IPS-15b (cell line): ENCODE data around the gene HCK.

Experiments
- H3K27me3 ChIP-seq: one replicate; pipeline ENCODE4 v1.6.1; 2013; ENCODE audit warnings: low read length; ENCODE audit not compliant: control insufficient read depth, insufficient read depth
- H3K36me3 ChIP-seq: one replicate; pipeline ENCODE4 v1.6.1; 2013; ENCODE audit warnings: low read length; ENCODE audit not compliant: control insufficient read depth, insufficient read depth
- H3K4me1 ChIP-seq: one replicate; pipeline ENCODE4 v1.6.1; 2013; ENCODE audit warnings: mild to moderate bottlenecking, low read length; ENCODE audit not compliant: control insufficient read depth, insufficient read depth
- H3K4me3 ChIP-seq: one replicate; pipeline ENCODE4 v1.5.1; 2013; ENCODE audit warnings: low read depth, low read length
- H3K9ac ChIP-seq: one replicate; pipeline ENCODE4 v1.6.1; 2013; ENCODE audit warnings: low read depth, mild to moderate bottlenecking, low read length
- H3K9me3 ChIP-seq: one replicate; pipeline ENCODE4 v1.6.1; 2013; ENCODE audit warnings: mild to moderate bottlenecking, low read length; ENCODE audit not compliant: control insufficient read depth, insufficient read depth

The HCK gene

GRCh38 chr20:32017711-32018251, 34.3 kb upstream of the HCK start:
- Histone ChIP-seq H3K9ac (peak overlapping the region; percentile 68), H3K27me3 (peaks cover 6% of the 10 kb centered on the region), H3K4me1 (peaks cover 3% of the 10 kb centered on the region), H3K36me3 (no peaks in the 10 kb centered on the region), H3K9me3 (no peaks in the 10 kb centered on the region), H3K4me3 (peak overlapping the region; percentile 93)

- peaks cover 6% of the 10 kb centered on the region for H3K27me3 ChIP-seq
These were observed 33.5 kb upstream of the HCK start for GRCh38 chr20:32018269-32019155.

DNA sequence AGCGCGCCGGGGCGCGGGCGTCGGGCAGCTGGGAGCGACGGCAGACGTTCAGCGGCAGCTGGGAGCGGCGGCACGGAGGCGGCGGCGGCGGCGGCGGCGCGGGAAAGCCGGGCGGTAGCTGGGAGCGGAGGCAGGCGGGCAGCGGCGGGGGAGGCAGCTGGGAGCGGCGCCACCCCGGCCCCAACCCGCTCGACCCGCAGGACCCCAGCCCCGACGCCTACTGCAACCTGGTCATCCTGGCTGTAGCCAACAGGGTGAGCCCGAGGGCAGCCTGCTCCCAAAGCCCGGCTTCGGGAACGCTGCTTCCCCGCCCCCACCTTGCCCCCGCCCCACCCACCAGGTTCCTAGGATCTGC, 32.9 kb upstream of the HCK start:
- Histone ChIP-seq H3K9ac (no peak overlapping the region), H3K27me3 (peaks cover 6% of the 10 kb centered on the region), H3K36me3 (no peaks in the 10 kb centered on the region), H3K9me3 (no peaks in the 10 kb centered on the region), H3K4me3 (peak overlapping the region; percentile 93), H3K4me1 (peaks cover 5% of the 10 kb centered on the region)

More at GRCh38 chr20:32018269-32019155, 33.5 kb upstream of the HCK start:
- H3K9me3 ChIP-seq, result no peaks in the 10 kb centered on the region
- no peak overlapping the region for H3K9ac ChIP-seq
- peak overlapping the region; percentile 93 for H3K4me3 ChIP-seq
- peaks cover 5% of the 10 kb centered on the region for H3K4me1 ChIP-seq
- H3K36me3 ChIP-seq, result no peaks in the 10 kb centered on the region

GRCh38 chr20:32019563-32020463, 32.2 kb upstream of the HCK start:
- Histone ChIP-seq H3K27me3 (peaks cover 6% of the 10 kb centered on the region), H3K4me1 (peaks cover 5% of the 10 kb centered on the region), H3K9me3 (no peaks in the 10 kb centered on the region), H3K36me3 (no peaks in the 10 kb centered on the region), H3K9ac (no peak overlapping the region), H3K4me3 (peak overlapping the region; percentile 56)

DNA sequence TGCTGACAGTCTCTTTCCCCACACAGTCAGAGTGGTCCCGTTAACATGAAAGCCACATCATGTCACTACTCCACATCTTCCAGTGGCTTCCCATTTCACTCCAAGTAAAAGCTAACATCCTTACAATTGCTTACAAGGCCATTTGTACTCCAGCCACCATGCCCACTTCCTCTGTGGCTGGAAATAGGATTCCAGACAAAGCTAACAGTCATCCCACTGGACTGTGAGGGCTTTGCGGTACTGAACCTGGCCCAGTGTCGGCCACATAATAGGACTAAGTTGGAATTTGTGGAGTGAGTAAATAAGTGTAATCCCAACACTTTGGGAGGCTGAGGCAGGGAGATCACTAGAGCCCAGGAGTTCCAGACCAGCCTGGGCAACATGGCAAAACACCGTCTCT, 31.0 kb upstream of the HCK start:
- Histone ChIP-seq H3K27me3 (peaks cover 6% of the 10 kb centered on the region), H3K4me1 (peaks cover 5% of the 10 kb centered on the region), H3K4me3 (no peak overlapping the region), H3K9me3 (no peaks in the 10 kb centered on the region), H3K36me3 (no peaks in the 10 kb centered on the region), H3K9ac (no peak overlapping the region)

GRCh38 chr20:32024683-32025295, 27.3 kb upstream of the HCK start:
- Histone ChIP-seq H3K4me3 (no peak overlapping the region), H3K4me1 (peaks cover 2% of the 10 kb centered on the region), H3K9ac (no peak overlapping the region), H3K9me3 (no peaks in the 10 kb centered on the region), H3K36me3 (no peaks in the 10 kb centered on the region), H3K27me3 (peaks cover under 1% of the 10 kb centered on the region)

DNA sequence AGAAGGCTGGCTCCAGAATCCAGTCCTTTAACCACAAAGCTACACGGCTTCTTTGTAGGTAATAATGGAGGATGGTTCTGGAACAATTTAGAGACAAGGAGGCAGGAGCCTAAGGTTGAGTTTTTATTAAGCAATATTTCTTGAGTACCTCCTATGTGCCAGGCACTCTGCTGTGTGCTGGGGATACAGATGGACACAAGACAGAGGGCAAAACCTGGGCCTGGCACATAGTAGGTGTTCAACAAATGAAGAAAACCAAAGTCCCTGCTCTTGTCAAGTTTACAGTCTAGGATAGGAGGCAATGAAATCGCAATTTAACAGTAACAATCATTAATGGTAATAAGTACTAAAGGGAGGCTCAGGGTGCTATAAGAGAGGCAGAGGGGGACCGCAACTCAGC, 24.4 kb upstream of the HCK start:
- peaks cover 2% of the 10 kb centered on the region for H3K4me1 ChIP-seq

GRCh38 chr20:32028647-32029372, 23.2 kb upstream of the HCK start:
- Histone ChIP-seq H3K36me3 (no peaks in the 10 kb centered on the region), H3K4me3 (no peak overlapping the region), H3K9ac (no peak overlapping the region), H3K4me1 (no peaks in the 10 kb centered on the region), H3K9me3 (no peaks in the 10 kb centered on the region), H3K27me3 (peaks cover 7% of the 10 kb centered on the region)

More for the DNA sequence above, 24.4 kb upstream of the HCK start:
- no peak overlapping the region for H3K4me3 ChIP-seq
- no peaks in the 10 kb centered on the region for H3K36me3 ChIP-seq
- H3K9me3 ChIP-seq, result no peaks in the 10 kb centered on the region
- peaks cover 7% of the 10 kb centered on the region for H3K27me3 ChIP-seq
- no peak overlapping the region for H3K9ac ChIP-seq

- Histone ChIP-seq H3K9me3 (no peaks in the 10 kb centered on the region), H3K4me3 (no peak overlapping the region), H3K36me3 (no peaks in the 10 kb centered on the region), H3K9ac (no peak overlapping the region), H3K27me3 (peaks cover 7% of the 10 kb centered on the region), H3K4me1 (no peaks in the 10 kb centered on the region)
These were observed 22.5 kb upstream of the HCK start for GRCh38 chr20:32029561-32029960.

GRCh38 chr20:32031007-32031958, 20.8 kb upstream of the HCK start:
- Histone ChIP-seq H3K9me3 (no peaks in the 10 kb centered on the region), H3K4me1 (no peaks in the 10 kb centered on the region), H3K36me3 (no peaks in the 10 kb centered on the region), H3K27me3 (peaks cover 7% of the 10 kb centered on the region), H3K9ac (no peak overlapping the region), H3K4me3 (peak overlapping the region; percentile 41)
